ENCODE data around the gene CRACR2A.

CRACR2A gene

GRCh38 chr12:3670083-3670620 is 82.8 kb downstream of the CRACR2A start:
- no peak for DNase-seq (ENCODE audit: extremely low read depth, low read depth)
- TF ChIP-seq CTCF (IDR thresholded peaks at IDR 0.05; ENCODE audit: low read depth, low read length, missing control alignments): no peak
- H3K4me3 ChIP-seq (replicated peaks; ENCODE audit: low read depth, low read length): no peak overlapping the region

- TF ChIP-seq CTCF (IDR thresholded peaks at IDR 0.05; ENCODE audit: low read depth, low read length, missing control alignments): no peak
- DNase-seq (ENCODE audit: extremely low read depth, low read depth): no peak
- no peak overlapping the region for H3K4me3 ChIP-seq (replicated peaks; ENCODE audit: low read depth, low read length)
Measured at GRCh38 chr12:3669594-3669993, 83.3 kb downstream of the CRACR2A start.

- no peak overlapping the region for H3K4me3 ChIP-seq (replicated peaks; ENCODE audit: low read depth, low read length)
- DNase-seq (ENCODE audit: extremely low read depth, low read depth): no peak
- TF ChIP-seq CTCF (IDR thresholded peaks at IDR 0.05; ENCODE audit: low read depth, low read length, missing control alignments): no peak
Measured at GRCh38 chr12:3668479-3669165, 84.3 kb downstream of the CRACR2A start.

- DNase-seq (ENCODE audit: extremely low read depth, low read depth): no peak
- TF ChIP-seq CTCF (IDR thresholded peaks at IDR 0.05; ENCODE audit: low read depth, low read length, missing control alignments): no peak
Measured at GRCh38 chr12:3667485-3667884, 85.4 kb downstream of the CRACR2A start.

GRCh38 chr12:3666441-3666840 is 86.5 kb downstream of the CRACR2A start:
- no peak overlapping the region for H3K4me3 ChIP-seq (replicated peaks; ENCODE audit: low read depth, low read length)
- DNase-seq (ENCODE audit: extremely low read depth, low read depth): no peak
- TF ChIP-seq CTCF (IDR thresholded peaks at IDR 0.05; ENCODE audit: low read depth, low read length, missing control alignments): no peak

More at GRCh38 chr12:3667485-3667884, 85.4 kb downstream of the CRACR2A start:
- H3K4me3 ChIP-seq (replicated peaks; ENCODE audit: low read depth, low read length): no peak overlapping the region

GRCh38 chr12:3662521-3662921 is 90.4 kb downstream of the CRACR2A start:
- TF ChIP-seq CTCF (IDR thresholded peaks at IDR 0.05; ENCODE audit: low read depth, low read length, missing control alignments): no peak
- no peak for DNase-seq (ENCODE audit: extremely low read depth, low read depth)
- no peak overlapping the region for H3K4me3 ChIP-seq (replicated peaks; ENCODE audit: low read depth, low read length)
